Endothelial cell of umbilical vein (primary cell): ENCODE data around the gene SLIT1. TPM values are rescaled to one million over a fixed set of nuclear protein-coding genes. Genes with fewer than 3 reads are reported as not detected.

Experiments used
- BruUV-seq: library from RNA; stranded (reverse); fragments of 400-500 nt; replicated peaks from 2 replicates; lab custom pipeline; 2021; lab: Mats Ljungman, UMichigan
- CTCF ChIA-PET: fragments of 300-600, 350-600 bp; sonication (Branson Sonifier 250); formaldehyde crosslinking; loops from one replicate; lab custom pipeline; 2021; ENCODE audit warnings: antibody characterized with exemption, inconsistent platforms; lab: Charles Lee
- POLR2A ChIA-PET: fragments of 300-600, 350-600 bp; sonication (Branson Sonifier 250); formaldehyde crosslinking; loops from one replicate; lab custom pipeline; 2021; ENCODE audit warnings: antibody characterized with exemption, inconsistent platforms; lab: Charles Lee
- DNase-seq: peaks from one replicate; pipeline ENCODE4 v3.0.0-alpha.2; 2011; ENCODE audit warnings: low read depth, low spot score
- FAIRE-seq: peaks from 2 replicates; lab custom pipeline; 2011; peaks lifted over from hg19 to GRCh38; lab: Jason Lieb, UNC
- H2AFZ ChIP-seq: 2 replicates; pipeline ENCODE4 v1.6.0; 2012; ENCODE audit warnings: low read depth, low read length, control low read depth, inconsistent platforms
- H3K27ac ChIP-seq: 2 replicates; pipeline ENCODE4 v1.5.1; 2011; ENCODE audit warnings: low read depth, mild to moderate bottlenecking, control low read depth, low read length, moderate library complexity; ENCODE audit not compliant: insufficient read depth
- H3K27me3 ChIP-seq, 2 experiments: 2 replicates each; pipeline versions ENCODE4 v1.6.0 to v1.6.1; 2011; ENCODE audit warnings: low read length in 2 of 2, mixed read lengths in 1 of 2; ENCODE audit not compliant: control insufficient read depth in 2 of 2, insufficient read depth in 2 of 2
- H3K36me3 ChIP-seq, 2 experiments: 2 replicates in 1 of 2; 3 replicates in 1 of 2; pipeline ENCODE4 v1.5.1; 2011; ENCODE audit warnings: low read length in 2 of 2, mild to moderate bottlenecking in 1 of 2, moderate library complexity in 1 of 2; ENCODE audit not compliant: control insufficient read depth in 2 of 2, insufficient read depth in 2 of 2; ENCODE audit errors: extremely low read depth in 1 of 2
- H3K4me1 ChIP-seq: 3 replicates; pipeline ENCODE4 v1.5.1; 2011; ENCODE audit warnings: mild to moderate bottlenecking, low read length; ENCODE audit not compliant: control insufficient read depth, insufficient read depth; ENCODE audit errors: extremely low read depth
- H3K4me2 ChIP-seq: 2 replicates; pipeline ENCODE4 v1.6.1; 2011; ENCODE audit warnings: low read length, control low read depth, mixed read lengths; ENCODE audit not compliant: insufficient read depth
- H3K4me3 ChIP-seq, 3 experiments: fragments of 200-600 bp in 1 of 3; sonication (generic), shearing (Covaris generic) in 1 of 3; replicated peaks in 1 of 3; 2 replicates each; pipeline ENCODE4 v1.5.1; 2011 to 2016; ENCODE audit warnings: control low read depth in 3 of 3, low read length in 3 of 3, mild to moderate bottlenecking in 2 of 3, inconsistent platforms in 1 of 3, low read depth in 1 of 3, moderate library complexity in 1 of 3; ENCODE audit not compliant: insufficient read depth in 1 of 3
- H3K79me2 ChIP-seq: 2 replicates; pipeline ENCODE4 v1.6.0; 2012; ENCODE audit warnings: low read length, inconsistent platforms; ENCODE audit not compliant: control insufficient read depth, insufficient read depth
- H3K9ac ChIP-seq: replicated peaks from 2 replicates; pipeline ENCODE3; 2011; ENCODE audit warnings: low read length, control low read depth; ENCODE audit not compliant: insufficient read depth; ENCODE audit errors: extremely low read depth
- H3K9me1 ChIP-seq: replicated peaks from 3 replicates; pipeline ENCODE4 v1.6.0; 2011; ENCODE audit warnings: mild to moderate bottlenecking, low read length; ENCODE audit not compliant: control insufficient read depth, insufficient read depth; ENCODE audit errors: extremely low read depth
- H3K9me3 ChIP-seq: replicated peaks from 2 replicates; pipeline ENCODE4 v1.5.1; 2012; ENCODE audit warnings: low read length, inconsistent platforms; ENCODE audit not compliant: control insufficient read depth, insufficient read depth
- H4K20me1 ChIP-seq: replicated peaks from 2 replicates; pipeline ENCODE3; 2011; ENCODE audit warnings: mild to moderate bottlenecking, low read length; ENCODE audit not compliant: control insufficient read depth, insufficient read depth; ENCODE audit errors: extremely low read depth
- EZH2 ChIP-seq: IDR thresholded peaks from 2 replicates; pipeline ENCODE4 v1.6.1; 2012; ENCODE audit warnings: borderline replicate concordance, low read depth, mild to moderate bottlenecking, moderate library complexity, low read length, inconsistent platforms; ENCODE audit not compliant: severe bottlenecking
- FOS ChIP-seq: IDR thresholded peaks from 2 replicates; pipeline ENCODE4 v1.6.1; 2011; ENCODE audit warnings: mild to moderate bottlenecking, low read length, moderate library complexity, borderline replicate concordance; ENCODE audit not compliant: insufficient read depth
- GATA2 ChIP-seq: IDR thresholded peaks from 2 replicates; pipeline ENCODE4 v1.7.0; 2011; ENCODE audit warnings: low read depth, mild to moderate bottlenecking, moderate library complexity, mixed read lengths, low read length; ENCODE audit not compliant: insufficient read length, insufficient read depth
- JUN ChIP-seq: IDR thresholded peaks from 2 replicates; pipeline ENCODE4 v1.6.1; 2011; ENCODE audit warnings: borderline replicate concordance, low read depth; ENCODE audit not compliant: insufficient read length, insufficient read depth
- MYC ChIP-seq: IDR thresholded peaks from one replicate; pipeline ENCODE4 v1.6.1; 2011; ENCODE audit warnings: mild to moderate bottlenecking, low read depth, low read length
- POLR2A ChIP-seq: IDR thresholded peaks from 2 replicates; pipeline ENCODE4 v1.6.1; 2012; ENCODE audit warnings: low read depth, mild to moderate bottlenecking, control low read depth, low read length
- POLR2AphosphoS5 ChIP-seq: IDR thresholded peaks from 2 replicates; pipeline ENCODE4 v1.6.1; 2012; ENCODE audit warnings: low read depth, mild to moderate bottlenecking, control low read depth, low read length, moderate library complexity; ENCODE audit not compliant: insufficient read depth
- dilution Hi-C: fragments of 300-500 bp; cut with MboI; formaldehyde crosslinking; loops from one replicate; pipeline ENCODE4 v1.15.0; 2019; ENCODE audit warnings: low sequenced_read_pairs; ENCODE audit not compliant: extremely low pct_ligation_motif_present
- intact Hi-C: fragments of 100-400 bp; cut with micrococcal nuclease; formaldehyde crosslinking; loops from one replicate; pipeline ENCODE4 v1.10.0; 2022
- polyA plus RNA-seq, 4 experiments: library from polyadenylated mRNA; depleted of rRNA in 3 of 4; stranded (reverse) in 3 of 4; unstranded in 1 of 4; fragments of >200 nt; gene quantifications; 2 replicates each; pipeline versions ENCODE4 v1.2.1 to v1.2.3, GENCODE V29; 2011 to 2012; ENCODE audit warnings: missing spikeins in 1 of 4
- total RNA-seq: library from RNA; stranded (reverse); gene quantifications from 2 replicates; pipeline ENCODE4 v1.2.3, GENCODE V29; 2021
- TF ChIP-seq, protein P1 (sequence below), 2 donors: IDR thresholded peaks; 1 replicate in 1 of 2; 2 replicates in 1 of 2; pipeline ENCODE4 v1.5.1; 2011; ENCODE audit warnings: low read length in 2 of 2, mild to moderate bottlenecking in 2 of 2, moderate library complexity in 2 of 2, control low read depth in 1 of 2, inconsistent platforms in 1 of 2, low read depth in 1 of 2; ENCODE audit not compliant: insufficient read depth in 1 of 2; ENCODE audit errors: extremely low read depth in 1 of 2
- TF ChIP-seq, protein P2 (sequence below): IDR thresholded peaks from 2 replicates; pipeline ENCODE4 v1.6.1; 2011; ENCODE audit not compliant: insufficient read depth, insufficient read length

Gene SLIT1
- total and polyA plus RNA-seq, 2 donors (not counting 3 experiments of a cell fraction or from before 2014, with no cell fraction given): 0.04 to 0.20 TPM

DNA sequence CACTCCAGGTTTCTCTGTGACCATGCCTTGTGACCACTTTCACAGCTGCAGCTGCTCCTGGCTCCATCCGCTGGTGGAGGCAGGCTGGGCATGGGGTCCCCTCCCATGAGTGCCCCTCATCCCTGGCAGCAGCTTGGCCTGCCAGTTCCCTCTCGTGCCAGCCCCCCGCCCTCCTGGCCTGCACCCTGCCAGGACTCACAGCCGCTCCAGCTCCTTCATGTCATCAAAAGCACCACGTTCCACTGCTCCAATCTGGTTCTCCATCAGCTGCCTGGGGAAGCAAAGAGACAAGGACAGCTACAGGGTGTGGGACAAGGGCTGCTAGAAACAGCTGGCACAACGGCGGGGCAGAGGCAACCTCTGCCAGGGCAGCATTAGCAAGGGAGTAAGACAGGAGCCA, 22.6 kb downstream of the SLIT1 start:
- CTCF ChIA-PET: no interaction called here
- H3K27me3 ChIP-seq: no peaks in the 10 kb centered on the region
- no peak for FAIRE-seq

DNA sequence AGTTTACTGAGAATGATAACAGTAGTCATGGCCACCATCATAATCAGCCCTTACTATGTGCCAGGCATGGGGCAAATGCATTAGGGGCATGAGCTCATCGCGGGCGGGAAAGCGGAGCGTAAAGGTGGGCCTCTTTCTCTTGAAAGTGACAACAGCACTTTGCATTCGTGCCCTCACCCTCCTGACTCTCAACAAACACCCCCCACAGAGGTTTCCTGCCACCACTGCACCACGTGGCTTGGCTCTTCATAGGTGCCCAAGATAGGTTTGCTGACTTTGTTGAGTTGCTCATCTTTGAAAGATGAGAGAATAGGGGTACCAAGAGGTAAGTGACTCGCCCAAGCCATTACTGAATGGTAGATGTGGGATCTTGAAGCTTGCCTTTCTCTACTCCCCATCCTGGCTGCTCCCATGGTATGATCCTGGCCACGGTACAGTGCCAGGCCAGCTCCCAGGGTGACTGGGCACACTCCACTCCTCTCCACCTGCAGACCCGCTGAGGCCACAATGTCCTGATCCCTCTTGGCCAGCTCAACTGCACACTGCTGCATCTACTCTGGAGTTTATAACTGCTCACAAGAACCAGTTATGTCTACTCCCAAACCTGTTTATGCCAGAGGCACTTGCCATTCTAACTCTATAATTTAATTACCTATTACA, 26.0 kb downstream of the SLIT1 start:
- FAIRE-seq (no peak), DNase-seq (no peak)
- Histone ChIP-seq H4K20me1 (no peaks in the 10 kb centered on the region), H3K36me3 (no peaks in the 10 kb centered on the region), H3K4me2 (no peak overlapping the region), H3K27ac (no peak overlapping the region), H2AFZ (no peak overlapping the region), H3K79me2 (no peaks in the 10 kb centered on the region), H3K27me3 (no peaks in the 10 kb centered on the region), H3K9ac (no peak overlapping the region), H3K9me1 (no peaks in the 10 kb centered on the region), H3K4me3 (no peak overlapping the region), H3K9me3 (no peaks in the 10 kb centered on the region), H3K4me1 (no peaks in the 10 kb centered on the region)
- dilution Hi-C loops: no loop called here
- intact Hi-C loops: no loop called here
- CTCF ChIA-PET: interaction anchor here (1.2 to 1.3 kb wide), 2 partner anchors 51 to 87 kb away, joined by 3 read pairs; no protein-coding TSS in a partner anchor
- POLR2A ChIA-PET: no interaction called here
- BruUV-seq: no TSS peak
- no peak for TF ChIP-seq FOS
- TF ChIP-seq GATA2: no peak
- TF ChIP-seq JUN: no peak
- TF ChIP-seq, protein P1, sequence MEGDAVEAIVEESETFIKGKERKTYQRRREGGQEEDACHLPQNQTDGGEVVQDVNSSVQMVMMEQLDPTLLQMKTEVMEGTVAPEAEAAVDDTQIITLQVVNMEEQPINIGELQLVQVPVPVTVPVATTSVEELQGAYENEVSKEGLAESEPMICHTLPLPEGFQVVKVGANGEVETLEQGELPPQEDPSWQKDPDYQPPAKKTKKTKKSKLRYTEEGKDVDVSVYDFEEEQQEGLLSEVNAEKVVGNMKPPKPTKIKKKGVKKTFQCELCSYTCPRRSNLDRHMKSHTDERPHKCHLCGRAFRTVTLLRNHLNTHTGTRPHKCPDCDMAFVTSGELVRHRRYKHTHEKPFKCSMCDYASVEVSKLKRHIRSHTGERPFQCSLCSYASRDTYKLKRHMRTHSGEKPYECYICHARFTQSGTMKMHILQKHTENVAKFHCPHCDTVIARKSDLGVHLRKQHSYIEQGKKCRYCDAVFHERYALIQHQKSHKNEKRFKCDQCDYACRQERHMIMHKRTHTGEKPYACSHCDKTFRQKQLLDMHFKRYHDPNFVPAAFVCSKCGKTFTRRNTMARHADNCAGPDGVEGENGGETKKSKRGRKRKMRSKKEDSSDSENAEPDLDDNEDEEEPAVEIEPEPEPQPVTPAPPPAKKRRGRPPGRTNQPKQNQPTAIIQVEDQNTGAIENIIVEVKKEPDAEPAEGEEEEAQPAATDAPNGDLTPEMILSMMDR (IDR thresholded peaks at IDR 0.05; ENCODE audit: extremely low read depth in 1 of 2, insufficient read depth in 1 of 2, low read depth in 1 of 2, low read length in 2 of 2): no peak
- TF ChIP-seq EZH2: no peak
- TF ChIP-seq POLR2A: no peak
- no peak for TF ChIP-seq MYC
- TF ChIP-seq, protein P2, sequence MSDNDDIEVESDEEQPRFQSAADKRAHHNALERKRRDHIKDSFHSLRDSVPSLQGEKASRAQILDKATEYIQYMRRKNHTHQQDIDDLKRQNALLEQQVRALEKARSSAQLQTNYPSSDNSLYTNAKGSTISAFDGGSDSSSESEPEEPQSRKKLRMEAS: no peak
- TF ChIP-seq POLR2AphosphoS5: no peak

More for the DNA sequence above, 22.6 kb downstream of the SLIT1 start:
- no peak overlapping the region for H3K4me2 ChIP-seq
- intact Hi-C loops: no loop called here
- no peaks in the 10 kb centered on the region for H4K20me1 ChIP-seq
- no peaks in the 10 kb centered on the region for H3K9me1 ChIP-seq
- H2AFZ ChIP-seq: no peak overlapping the region
- H3K4me3 ChIP-seq: no peak overlapping the region
- POLR2A ChIA-PET: no interaction called here
- no peak for DNase-seq
- H3K79me2 ChIP-seq: no peaks in the 10 kb centered on the region
- no peak for TF ChIP-seq POLR2A
- TF ChIP-seq EZH2: no peak
- TF ChIP-seq GATA2: no peak
- TF ChIP-seq FOS: no peak
- TF ChIP-seq, protein P1 (IDR thresholded peaks at IDR 0.05; ENCODE audit: extremely low read depth in 1 of 2, insufficient read depth in 1 of 2, low read depth in 1 of 2, low read length in 2 of 2): no peak
- no peaks in the 10 kb centered on the region for H3K36me3 ChIP-seq
- no peaks in the 10 kb centered on the region for H3K4me1 ChIP-seq
- no peak overlapping the region for H3K27ac ChIP-seq
- H3K9me3 ChIP-seq: no peaks in the 10 kb centered on the region
- dilution Hi-C loops: no loop called here
- BruUV-seq: no TSS peak
- no peak overlapping the region for H3K9ac ChIP-seq
